GM11168 (cell line): ENCODE data around the gene CRKL.
"Not testable (repeated sequence)": the region's sequence is repeated elsewhere in the genome, so short reads cannot be mapped to it uniquely, and the experiment has no call there.

Experiments
- in situ Hi-C: fragments of 300-500 bp; cut with MboI; formaldehyde crosslinking; loops from one replicate; pipeline ENCODE4 v1.12.0; 2022; ENCODE audit warnings: low sequenced_read_pairs; ENCODE audit not compliant: unreplicated experiment

The CRKL gene, protein sequence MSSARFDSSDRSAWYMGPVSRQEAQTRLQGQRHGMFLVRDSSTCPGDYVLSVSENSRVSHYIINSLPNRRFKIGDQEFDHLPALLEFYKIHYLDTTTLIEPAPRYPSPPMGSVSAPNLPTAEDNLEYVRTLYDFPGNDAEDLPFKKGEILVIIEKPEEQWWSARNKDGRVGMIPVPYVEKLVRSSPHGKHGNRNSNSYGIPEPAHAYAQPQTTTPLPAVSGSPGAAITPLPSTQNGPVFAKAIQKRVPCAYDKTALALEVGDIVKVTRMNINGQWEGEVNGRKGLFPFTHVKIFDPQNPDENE

DNA sequence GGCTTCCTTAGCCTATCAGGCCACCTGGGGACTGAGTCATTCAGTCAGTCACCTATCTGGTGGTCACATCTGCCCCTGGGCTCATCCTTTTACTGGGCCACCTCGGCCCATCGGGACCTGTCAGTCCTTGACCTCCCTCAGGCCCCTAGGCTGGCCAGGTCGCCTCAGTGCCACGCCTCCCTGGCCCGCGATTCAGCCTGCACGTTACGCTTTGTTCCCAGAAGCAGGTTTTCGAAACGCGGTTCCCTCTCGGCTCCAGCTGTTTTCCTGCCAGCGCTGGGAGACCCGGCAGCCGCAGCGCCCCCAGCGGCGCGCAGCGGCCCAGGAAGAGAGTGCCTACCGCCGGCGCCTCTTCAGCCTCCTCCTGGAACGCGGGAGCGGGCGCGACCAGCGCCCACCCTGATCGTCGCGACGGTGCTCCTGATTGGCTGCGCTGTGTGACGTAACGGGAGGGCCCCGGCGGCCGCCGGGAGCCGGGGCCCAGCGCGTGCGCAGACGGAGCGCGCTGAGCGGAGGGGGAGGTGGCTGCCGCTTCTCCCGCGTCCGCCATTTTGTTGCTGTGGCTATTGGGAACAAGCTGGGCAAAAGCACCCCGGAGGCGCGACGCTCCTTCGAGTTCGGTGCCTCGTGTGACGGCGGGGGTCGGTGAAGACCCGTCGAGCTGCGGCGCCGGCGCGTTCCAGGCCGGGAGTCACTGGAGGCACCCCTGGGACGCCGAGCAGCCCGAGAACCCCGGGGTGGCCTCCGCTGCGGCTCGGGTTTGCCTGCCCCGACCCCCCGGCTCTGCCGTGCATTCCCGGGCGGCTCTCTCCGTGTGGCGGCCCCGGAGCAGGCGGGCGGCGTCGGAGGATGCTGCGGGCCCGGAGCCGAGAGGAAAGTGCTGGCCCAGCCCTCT, at the start of gene CRKL:
Gene CRKL, plus strand, starts transcription at position 492 of the 895 bp plus-strand sequence. CDS start 528 bp downstream, outside the sequence.
- in situ Hi-C loops: no loop called here

DNA sequence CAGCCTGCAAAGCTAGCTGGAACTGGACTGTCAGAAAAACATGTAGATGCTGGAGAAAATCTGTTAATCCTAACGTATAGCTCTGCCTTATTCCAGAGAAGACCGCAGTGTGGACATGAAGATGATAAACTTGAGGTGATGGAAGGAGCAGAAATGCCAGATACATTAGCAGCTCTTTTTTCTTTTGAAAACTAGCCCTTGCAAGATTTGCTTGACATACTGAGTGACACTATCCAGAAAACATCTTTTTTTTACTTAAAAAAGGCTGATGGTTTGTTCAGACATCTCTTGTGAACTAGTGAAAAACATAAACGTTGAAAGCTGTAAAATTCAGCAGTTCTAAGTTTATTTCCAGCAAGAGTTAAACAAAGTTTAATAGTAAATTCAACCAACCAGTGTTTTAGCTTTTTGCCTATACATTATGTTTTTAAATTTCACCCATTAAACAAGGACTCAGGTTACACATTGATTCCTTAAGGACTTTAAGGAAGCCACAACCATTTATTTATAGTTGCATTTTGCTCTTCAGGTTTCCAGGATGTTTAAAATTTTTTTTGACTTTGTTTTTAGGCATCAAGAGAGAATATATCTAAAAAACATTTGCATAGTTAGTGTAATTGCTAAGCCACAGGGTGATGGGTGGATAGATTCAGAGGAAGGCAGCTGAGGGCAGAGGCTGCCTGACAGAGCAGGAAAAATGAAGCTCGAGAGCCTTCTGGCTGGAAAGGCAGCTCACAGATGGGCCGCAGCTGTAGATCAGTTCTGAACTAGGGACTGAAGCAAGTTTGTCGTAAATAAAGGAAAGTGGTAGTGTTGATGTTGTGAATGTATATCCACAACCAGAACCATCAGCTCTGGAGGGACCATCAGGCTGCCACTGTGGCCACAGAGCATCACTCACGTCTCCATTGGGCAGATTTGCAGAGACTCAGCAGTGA, 48.9 kb upstream of the CRKL start:
- in situ Hi-C loops: no loop called here

DNA sequence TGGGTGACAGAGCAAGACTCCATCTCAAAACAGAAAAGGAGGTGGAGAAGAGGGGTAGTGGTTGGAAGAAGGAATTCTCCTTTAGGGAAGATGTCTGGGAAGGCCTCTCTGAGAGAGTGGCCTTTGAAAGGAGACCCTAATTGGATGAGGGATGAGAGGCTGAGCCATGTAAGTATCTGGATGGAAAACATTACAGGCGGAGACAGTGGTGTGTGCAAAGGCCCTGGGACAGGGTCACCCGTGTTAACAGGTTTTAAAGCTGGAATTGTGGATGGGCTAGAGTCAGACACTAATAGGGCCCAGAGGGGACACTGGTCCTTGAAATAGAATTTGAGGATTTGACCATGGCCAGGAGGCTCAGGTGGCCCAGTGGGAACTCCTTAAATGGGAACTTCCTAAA, 48.0 kb upstream of the CRKL start:
- in situ Hi-C loops: no loop called here

DNA sequence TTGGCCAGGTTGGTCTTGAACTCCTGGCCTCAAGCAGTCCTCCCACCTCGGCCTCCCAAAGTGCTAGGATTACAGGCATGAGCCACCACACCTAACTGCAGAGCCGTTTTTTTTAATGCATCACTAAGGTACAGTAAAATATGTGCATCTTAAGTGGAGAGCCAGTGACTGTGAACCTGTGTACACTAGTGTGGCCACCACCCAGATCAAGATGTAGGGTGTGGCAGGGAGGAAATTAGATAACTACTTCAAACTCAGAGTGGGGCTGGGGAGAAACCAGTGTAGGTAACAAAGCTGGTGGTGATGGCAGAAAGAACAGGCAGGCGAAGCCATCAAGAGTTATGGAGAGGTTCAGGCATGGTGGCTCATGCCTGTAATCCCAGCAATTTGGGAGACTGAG, 44.0 kb upstream of the CRKL start:
- in situ Hi-C loops: no loop called here

DNA sequence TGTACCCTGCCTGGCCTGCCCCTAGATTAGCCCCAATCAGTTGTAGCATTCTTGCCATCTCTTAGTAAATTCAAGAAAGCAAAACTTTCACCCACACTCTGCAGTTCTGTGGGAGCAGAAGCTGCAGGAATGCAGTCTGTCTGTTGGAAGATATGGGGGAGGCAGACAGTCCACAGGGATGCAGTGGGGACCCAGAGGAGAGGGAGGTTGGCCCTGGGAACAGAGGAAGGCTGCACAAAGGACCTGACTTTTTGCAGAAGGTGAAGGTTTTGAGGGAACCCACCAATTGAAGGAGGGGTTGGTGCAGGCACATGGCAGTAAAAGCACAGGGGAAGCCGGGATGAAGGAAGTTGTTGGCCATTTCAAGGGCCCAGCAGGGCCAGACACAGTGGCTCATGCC, 41.9 kb upstream of the CRKL start:
- in situ Hi-C loops: no loop called here

DNA sequence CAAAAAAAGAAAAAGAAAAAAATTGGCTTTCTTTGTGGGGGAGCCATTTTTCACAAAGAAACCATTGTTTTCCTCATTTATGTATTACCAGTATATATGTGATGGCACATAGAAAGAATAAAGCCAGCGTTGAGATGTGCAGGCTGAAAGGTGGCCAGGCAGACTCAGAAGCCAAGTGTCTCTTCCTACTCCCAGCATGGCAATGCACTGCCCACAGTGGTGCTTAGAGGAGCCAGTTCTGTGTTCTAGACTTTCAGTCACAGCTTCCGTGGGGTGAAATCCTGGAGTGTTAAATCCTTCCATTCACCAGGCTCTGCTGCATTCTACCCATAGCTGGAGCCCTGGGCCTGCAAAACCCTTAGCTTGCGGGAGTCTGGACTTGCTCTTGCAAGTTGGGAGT, 39.5 kb upstream of the CRKL start:
- in situ Hi-C loops: no loop called here

DNA sequence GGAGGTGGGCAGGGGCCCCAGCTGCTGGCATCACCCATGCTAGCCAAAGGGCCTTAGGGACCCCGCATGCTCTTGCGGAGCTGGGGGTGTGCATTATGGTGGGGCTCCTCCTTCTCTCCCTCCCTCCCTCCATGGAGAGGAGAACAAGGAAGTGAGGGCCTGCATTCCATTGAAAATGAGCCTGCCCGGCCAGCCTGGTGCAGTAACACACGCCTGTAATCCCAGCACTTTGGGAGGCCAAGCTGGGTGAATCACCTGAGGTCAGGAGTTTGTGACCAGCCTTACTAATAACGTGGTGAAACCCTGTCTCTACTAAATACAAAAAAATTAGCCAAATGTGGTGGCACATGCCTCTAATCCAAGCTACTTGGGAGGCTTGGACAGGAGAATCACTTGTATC, 36.0 kb upstream of the CRKL start:
- in situ Hi-C loops: no loop called here

DNA sequence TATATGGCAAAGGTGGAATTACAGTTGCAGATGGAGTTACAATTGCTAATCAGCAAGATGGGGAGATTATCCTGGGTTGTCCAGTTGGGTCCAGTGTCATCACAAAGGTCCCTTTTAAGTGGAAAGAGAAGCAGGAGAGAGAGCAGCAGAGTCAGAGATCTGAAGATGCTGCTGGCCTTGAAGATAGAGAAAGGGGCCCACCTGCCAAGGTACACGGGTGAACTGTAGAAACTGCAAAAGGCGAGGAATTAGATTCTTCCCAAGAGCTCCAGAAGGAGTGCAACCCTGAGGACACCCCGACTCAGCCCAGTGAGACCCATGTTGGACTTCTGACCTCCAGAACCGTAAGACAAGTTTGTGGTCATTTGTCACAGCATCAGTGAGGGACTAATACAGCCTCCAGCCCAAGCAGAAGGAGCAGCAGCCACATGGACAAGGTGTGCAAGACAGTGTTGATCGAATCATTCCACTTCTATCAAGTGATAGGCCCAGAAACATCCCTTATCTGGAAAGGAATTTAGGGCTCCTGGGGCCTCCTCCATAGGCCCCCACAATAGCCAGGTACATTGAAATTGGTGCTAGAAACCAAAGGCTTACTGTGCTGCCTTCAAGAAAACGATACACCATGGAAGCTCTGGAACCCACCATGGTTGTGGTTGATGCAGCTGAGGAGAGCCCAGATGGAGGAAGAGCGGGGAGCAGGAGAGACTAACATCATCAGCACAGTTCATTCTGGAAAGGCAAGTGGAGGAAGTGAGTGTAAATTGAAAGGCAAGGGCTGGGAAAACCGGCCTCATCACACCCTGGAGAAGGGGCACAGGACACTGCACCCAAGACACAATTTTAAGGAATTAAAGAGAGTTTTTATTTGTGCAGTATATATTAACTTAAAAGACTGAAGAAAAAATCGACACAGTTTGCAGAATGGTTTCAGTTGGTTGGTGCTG, 35.1 kb upstream of the CRKL start:
- in situ Hi-C loops: no loop called here

DNA sequence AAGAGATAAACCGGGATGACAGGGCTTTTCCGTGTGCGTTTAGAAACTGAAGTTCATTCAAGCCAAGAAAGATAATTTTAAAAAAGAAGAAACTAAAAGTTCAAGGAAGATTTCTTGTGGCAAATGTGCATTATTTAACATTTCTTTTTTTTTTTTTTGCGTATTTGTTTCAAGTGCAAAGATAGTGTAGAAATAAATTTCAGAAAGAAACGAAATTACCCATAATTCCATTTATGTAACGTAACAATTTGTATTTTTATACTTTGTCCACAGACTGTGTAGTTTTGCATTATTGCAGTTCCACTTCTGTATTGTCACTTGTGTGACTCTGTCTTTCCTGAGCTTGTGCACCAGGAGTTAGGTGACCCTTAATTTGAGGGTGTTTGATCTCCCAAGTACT, 34.4 kb upstream of the CRKL start:
- in situ Hi-C loops: no loop called here

DNA sequence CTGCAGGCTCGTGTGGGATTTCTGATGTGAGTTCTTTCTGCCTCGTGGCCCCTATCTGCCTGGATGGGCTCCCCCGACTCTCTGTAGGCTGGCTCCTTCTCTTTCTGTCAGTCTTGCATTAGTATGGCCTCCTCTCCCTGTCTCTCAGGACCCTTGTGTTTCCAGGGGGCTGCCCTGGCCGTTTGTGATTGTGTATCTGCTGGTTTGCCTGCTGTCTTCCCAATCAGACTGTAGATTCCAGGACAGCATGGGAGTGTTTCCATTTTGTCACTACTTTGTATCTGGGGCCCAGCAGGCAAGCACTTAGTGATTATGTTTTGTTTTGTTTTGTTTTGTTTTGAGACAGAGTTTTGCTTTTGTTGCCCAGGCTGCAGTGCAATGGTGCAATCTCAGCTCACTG, 32.8 kb upstream of the CRKL start:
- in situ Hi-C loops: no loop called here

DNA sequence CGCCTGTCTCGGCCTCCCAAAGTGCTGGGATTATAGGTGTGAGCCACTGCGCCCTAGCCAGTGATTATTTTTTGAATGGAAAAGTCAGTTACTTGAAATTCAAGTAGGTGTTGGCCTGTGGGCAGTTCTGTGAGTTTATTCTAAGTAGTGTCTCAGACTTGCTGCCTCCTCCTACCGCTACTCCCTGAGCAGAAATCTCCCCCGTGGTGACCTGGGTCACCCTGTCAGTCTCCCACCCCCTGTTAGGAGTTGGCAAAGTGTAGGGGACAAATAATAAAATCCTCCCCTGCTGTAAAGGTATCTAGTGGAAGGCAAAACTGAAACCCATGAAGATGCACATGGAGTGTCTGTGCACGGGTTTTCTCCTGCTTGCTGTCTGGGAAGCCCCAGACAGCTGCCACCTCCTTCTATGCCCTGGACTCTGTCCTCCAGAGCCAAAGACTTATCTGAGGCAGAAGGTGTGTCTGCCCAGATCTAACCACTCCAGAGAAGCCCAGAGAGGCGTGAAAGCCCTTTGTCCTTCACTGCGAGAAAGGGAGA, 32.1 kb upstream of the CRKL start:
- in situ Hi-C loops: no loop called here

DNA sequence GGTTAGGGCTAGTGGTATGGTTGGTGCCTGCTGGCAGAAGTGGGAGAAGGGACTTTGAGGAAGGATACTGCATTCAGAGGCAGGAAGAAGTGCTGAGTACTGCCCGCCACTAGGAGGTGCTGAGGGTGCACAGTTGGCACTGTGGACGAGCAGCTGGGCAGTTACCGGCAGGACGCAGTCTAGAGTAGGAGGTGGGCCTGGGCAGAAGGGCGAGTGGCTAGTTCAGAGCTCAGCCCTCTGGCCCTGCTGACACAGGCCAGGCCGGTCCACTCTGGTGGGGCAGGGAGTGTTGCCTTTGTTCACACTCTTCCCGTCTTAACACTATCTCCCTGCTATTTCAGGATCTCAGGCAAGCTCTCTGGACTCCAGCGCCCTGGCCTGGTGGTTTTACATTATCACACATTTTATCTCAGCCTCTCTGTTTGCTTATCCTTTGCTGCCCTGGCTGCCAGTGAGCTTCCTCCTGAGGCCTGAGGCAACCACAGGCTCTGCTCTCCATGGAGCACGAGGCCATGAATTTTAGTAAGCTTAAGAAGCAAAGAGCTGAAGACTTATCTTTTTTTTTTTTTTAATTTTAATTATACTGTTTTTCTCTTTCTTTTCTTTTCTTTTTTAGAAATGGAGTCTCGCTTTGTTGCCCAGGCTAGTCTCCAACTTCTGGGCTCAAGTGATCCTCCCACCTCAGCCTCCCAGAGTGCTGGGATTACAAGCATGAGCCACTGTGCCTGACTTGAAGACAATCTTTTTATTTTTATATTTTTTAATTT, 31.5 kb upstream of the CRKL start:
- in situ Hi-C loops: no loop called here

DNA sequence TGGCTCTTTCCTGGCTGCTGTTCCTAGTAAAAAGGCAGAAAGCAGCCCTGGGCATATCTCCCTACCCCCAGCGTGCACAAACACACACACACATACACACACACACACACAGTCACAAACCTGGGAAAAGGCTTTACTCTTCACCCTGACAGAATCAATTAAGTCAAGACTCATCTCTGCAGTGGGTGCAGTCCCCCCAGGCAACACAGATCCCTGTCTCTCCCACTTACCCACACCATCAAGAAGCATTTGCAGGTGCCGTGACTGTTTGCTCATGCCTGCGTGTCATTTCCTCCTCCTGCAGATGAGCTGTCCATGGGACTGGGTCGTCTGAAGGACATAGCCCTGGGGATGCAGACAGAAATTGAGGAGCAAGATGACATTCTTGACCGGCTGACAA, 29.8 kb upstream of the CRKL start:
- in situ Hi-C loops: no loop called here

DNA sequence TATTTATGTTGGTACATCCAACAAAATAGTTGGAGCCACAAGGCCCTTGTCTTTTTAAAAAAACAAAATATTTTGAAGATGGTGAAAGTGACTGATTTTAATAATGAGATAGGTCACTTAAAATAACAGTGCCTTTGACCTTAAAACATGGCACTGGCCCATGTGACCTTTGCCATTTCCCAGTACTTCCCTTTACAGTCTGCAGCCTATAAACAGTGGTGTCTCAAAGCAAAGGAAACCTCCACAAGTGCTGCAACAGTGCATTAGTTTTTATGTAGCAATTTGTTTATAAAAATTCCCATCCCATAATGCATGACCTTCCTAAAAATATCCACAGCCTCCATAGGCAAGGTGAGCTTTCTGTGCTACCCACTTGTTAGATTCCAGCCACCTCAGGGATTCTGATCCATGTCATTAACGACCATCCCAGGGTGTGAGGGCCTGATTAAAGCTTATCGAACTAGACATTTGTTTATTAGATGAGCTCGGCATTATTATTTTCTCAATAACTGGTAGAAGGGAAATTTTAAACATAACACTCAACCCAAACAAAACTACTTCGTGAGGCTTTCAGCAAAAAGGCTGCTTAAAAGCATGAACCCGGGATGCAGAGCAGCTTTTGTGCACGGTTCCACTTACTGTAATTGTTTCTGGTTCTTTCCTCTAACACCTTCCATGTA, 28.0 kb upstream of the CRKL start:
- in situ Hi-C loops: no loop called here

DNA sequence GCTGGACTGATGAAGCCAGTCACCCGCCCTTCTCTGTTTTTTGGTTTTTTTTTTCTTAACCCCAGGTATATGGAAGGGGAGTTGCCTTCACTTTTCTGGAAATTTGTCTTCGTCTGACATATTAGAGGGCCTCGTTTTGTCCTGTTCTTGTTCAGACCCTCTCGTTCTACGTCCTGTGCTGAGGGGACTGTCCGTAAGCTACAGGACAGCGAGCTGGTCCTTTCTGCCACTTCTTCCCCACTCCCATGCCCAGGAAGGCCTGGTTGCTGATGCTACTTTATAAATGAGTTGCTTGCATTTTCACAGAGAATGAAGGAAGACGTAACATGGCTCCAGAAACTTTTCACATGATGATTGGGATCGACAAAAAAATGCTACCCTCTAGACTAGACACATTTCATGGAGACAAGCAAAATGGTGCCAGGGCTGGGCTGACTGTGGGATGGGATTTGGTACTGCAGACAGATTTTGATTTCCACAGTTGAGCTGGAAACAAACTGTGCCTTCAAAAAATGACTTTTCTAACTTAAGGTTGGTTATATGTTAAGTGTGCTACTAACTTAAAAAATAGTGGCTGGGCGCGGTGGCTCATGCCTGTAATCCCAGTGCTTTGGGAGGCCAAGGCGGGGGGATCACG, 27.2 kb upstream of the CRKL start:
- in situ Hi-C loops: no loop called here

DNA sequence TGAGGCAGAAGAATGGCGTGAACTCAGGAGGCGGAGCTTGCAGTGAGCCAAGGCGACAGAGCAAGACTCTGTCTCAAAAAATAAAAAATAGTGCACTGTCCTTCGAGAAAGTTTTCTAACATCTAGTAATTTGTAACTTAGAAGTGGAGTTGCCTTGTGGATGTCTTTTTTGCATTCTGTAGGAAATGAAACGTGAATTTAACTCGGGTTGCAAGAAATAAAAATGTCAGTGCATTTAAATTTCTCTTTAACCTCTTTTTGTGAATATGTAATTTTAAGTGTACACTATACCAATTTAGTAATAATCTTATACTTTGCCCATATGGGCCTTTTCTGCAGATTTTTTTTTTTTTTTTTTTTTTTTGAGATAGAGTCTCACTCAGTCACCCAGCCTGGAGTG, 26.2 kb upstream of the CRKL start:
- in situ Hi-C loops: no loop called here

DNA sequence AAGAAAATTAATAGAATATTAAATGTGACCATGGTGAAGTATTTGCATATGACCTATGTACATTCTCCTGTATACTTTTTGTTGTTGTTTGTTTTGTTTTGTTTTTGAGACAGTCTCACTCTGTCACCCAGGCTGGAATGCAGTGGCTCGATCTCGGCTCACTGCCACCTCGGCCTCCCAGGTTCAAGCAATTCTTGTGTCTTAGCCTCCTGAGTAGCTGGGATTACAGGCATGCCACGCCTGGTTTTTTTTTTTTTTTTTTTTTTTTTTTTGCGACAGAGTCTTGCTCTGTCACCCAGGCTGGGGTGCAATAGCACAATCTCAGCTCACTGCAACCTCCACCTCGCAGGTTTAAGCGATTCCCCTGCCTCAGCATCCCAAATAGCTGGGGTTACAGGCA, 19.5 kb upstream of the CRKL start:
- in situ Hi-C loops: not testable (repeated sequence)
